ENCODE measurements around the gene TLE3. TPM values are rescaled to one million over a fixed set of nuclear protein-coding genes. Genes with fewer than 3 reads are reported as not detected.

TLE3 gene
- total RNA-seq, 1 experiment from 2014 or later, result 98.2 TPM

- H2BK15ac ChIP-seq (ENCODE audit: low read depth, low read length), result no peak overlapping the region
- no peak overlapping the region for H2BK12ac ChIP-seq (ENCODE audit: insufficient read length, low read depth, low read length)
- peaks cover 32 to 78% (median 60%) of the 10 kb centered on the region in 3 experiments for H3K36me3 Mint-ChIP-seq (ENCODE audit: insufficient read depth in 1 of 3, low read depth in 3 of 3)
- H2AFZ ChIP-seq (ENCODE audit: low read length), result no peak overlapping the region
- peaks cover 11% of the 10 kb centered on the region for H3K27me3 Mint-ChIP-seq (ENCODE audit: low read depth)
- H3K4me1 ChIP-seq (ENCODE audit: insufficient read depth, low read length), result peaks cover 43% of the 10 kb centered on the region
- H3K27ac ChIP-seq (ENCODE audit: insufficient read length, low read depth, low read length), result no peak overlapping the region
- no peak overlapping the region for H3K9ac ChIP-seq (ENCODE audit: extremely low read depth, insufficient read length, low read length)
- no peak overlapping the region for H2BK5ac ChIP-seq (ENCODE audit: insufficient read length, low read length)
- H3K23ac ChIP-seq (ENCODE audit: insufficient read length, low read depth, low read length), result no peak overlapping the region
- no peak overlapping the region for H3T11ph ChIP-seq (ENCODE audit: low read length)
- no peak for TF ChIP-seq CTCF (conservative IDR thresholded peaks at IDR 0.05)
- no peaks in the 10 kb centered on the region for H4K20me1 ChIP-seq (ENCODE audit: control insufficient read depth, insufficient read depth, insufficient read length)
- H3K27ac Mint-ChIP-seq, result no peak overlapping the region; a peak in 1 of 7 replicates
- no peaks in the 10 kb centered on the region for H3K9me3 Mint-ChIP-seq
- H3K4me2 ChIP-seq (ENCODE audit: insufficient read depth, insufficient read length, low read length), result no peak overlapping the region
- H2BK20ac ChIP-seq (ENCODE audit: low read depth, low read length, poor library complexity, severe bottlenecking), result no peak overlapping the region
- H3K18ac ChIP-seq (ENCODE audit: insufficient read length, low read depth, low read length), result no peak overlapping the region
- H4K8ac ChIP-seq (replicated peaks; ENCODE audit: insufficient read length, low read depth, low read length), result no peak overlapping the region
- H4K91ac ChIP-seq (ENCODE audit: insufficient read length, low read depth, low read length), result no peak overlapping the region
- H3K4me3 Mint-ChIP-seq, result peak overlapping the region in 1 of 2 experiments; percentile 31; a peak in 1 of 5 replicates
- WGBS (ENCODE audit: extremely low coverage, insufficient read length, low lambda C conversion rate), result no CpG with 5 or more reads among the region's 3 CpGs
- no peak overlapping the region for H3K4ac ChIP-seq (ENCODE audit: low read depth, low read length)
- no peaks in the 10 kb centered on the region for H3K23me2 ChIP-seq (ENCODE audit: insufficient read length, low read depth, low read length, poor library complexity, severe bottlenecking)
- no peak overlapping the region for H2BK120ac ChIP-seq (ENCODE audit: low read depth, low read length, poor library complexity, severe bottlenecking)
- H3K27me3 ChIP-seq (ENCODE audit: insufficient read depth, low read length), result 0 out of 2 replicates have a peak, but pooled peaks cover 2% of the 10 kb centered on the region
- no peak overlapping the region for H3K14ac ChIP-seq (ENCODE audit: insufficient read depth, low read length)
- H4K5ac ChIP-seq (ENCODE audit: insufficient read length, low read depth, low read length), result no peak overlapping the region
- H3K79me2 ChIP-seq (ENCODE audit: insufficient read depth, low read length), result peaks cover 15% of the 10 kb centered on the region; the same call in 1 of the 2 replicates
- H3K4me1 Mint-ChIP-seq, result peaks cover 89 to 90% of the 10 kb centered on the region in 2 experiments
- H3K56ac ChIP-seq (ENCODE audit: insufficient read length, low read depth, low read length), result no peak overlapping the region
- no peaks in the 10 kb centered on the region for H3K9me3 ChIP-seq (ENCODE audit: control insufficient read depth, low read depth, low read length)
- peaks cover 7% of the 10 kb centered on the region for H3K79me1 ChIP-seq (ENCODE audit: insufficient read depth, low read depth, low read length, poor library complexity, severe bottlenecking)
- DNase-seq, result no peak
- H2AK5ac ChIP-seq (ENCODE audit: insufficient read length, low read length), result no peak overlapping the region
Measured at GRCh38 chr15:70088455-70088854, 9.3 kb downstream of the TLE3 start.

Data from H9 (cell line).